Amniotic epithelial cell (primary cell): ENCODE data around the gene APOH.

Experiments used
- DNase-seq: peaks from one replicate; pipeline ENCODE4 v3.0.0-alpha.2; 2010; ENCODE audit warnings: low read depth

APOH gene

GRCh38 chr17:66235377-66235994 lies 6.3 kb upstream of the APOH start:
- DNase-seq, result no peak

DNA sequence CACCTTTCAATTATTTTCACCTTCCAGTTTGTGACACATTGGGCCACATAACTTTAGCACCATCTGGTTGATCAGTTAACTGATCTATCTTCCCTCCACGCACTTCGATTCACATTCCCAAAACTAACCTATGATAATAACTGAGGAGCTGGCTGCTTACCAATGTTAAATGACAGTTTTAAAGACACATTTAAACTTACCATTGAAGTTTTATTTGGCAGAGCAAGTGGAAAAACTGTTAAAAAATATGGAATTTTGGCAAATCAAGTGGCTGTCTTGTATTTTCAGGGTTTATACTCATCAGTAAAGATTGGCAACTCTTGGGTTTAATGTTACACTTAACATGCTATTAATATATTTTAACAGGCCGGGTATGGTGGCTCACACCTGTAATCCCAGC lies 5.4 kb upstream of the APOH start:
- no peak for DNase-seq

DNA sequence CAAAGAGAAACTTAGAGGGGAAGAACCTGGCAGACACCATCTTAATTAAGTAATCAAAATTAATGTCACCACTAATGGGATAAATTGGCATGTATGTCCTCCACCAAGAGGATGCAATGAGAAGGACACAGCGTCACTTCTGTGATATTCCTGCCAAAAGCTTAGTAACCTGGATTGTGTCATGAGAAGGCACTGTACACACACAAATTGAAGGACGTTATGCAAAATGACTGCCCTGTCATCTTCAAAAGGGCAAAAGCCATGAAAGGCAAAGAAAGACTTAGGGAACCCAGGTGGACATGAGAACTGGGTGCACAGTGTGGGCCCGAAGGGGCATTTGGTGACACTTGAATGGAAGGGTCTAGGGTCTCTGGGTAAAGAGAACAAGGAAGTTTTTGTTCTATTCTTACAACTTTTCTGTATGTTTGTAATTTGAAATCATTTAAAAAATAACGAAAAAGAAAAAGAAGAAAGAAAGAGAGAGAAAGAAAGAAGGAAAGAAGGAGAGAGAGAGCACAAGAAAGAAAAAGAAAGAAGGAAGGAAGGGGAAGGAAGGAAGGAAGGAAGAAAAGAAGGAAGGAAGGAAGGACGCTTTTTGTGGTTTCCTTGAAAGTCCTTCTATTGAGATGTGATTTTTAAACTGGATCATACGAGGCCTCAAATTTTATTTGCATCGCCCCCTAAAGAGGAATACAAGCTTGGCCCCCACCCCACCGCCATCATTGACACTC lies 4.0 kb upstream of the APOH start:
- no peak for DNase-seq

DNA sequence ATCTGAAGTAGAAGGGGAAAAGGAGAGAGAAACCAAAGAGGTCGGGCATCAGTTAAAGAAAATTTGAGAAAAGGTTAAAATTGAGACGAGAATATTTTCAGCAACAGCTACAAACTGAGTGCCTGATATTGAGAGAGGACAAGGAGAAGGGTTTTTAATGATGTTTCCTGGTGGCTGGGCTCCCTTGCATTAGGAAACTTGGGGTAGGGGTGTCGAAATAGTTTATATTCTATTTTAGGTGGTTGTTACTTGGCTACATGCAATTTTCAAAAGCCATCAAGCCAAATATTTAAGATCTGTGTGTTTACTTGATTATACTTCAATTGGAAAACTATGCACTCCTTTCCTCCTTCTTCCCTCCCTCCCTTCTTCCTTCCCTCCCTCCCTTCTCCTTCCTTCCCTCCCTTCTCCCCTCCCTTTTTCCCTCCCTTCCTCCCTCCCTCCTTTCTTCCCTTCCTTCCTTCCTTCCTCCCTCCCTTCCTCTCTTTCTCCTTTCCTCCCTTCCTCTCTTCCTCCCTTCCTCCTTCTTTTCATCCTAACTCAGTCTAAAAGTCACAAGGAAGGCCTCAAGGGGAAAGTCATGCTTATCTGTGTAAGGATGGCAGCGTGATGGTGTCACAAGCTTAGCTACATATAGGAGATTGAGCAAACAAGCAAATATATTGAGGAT lies 1.8 kb upstream of the APOH start:
- DNase-seq, result no peak

DNA sequence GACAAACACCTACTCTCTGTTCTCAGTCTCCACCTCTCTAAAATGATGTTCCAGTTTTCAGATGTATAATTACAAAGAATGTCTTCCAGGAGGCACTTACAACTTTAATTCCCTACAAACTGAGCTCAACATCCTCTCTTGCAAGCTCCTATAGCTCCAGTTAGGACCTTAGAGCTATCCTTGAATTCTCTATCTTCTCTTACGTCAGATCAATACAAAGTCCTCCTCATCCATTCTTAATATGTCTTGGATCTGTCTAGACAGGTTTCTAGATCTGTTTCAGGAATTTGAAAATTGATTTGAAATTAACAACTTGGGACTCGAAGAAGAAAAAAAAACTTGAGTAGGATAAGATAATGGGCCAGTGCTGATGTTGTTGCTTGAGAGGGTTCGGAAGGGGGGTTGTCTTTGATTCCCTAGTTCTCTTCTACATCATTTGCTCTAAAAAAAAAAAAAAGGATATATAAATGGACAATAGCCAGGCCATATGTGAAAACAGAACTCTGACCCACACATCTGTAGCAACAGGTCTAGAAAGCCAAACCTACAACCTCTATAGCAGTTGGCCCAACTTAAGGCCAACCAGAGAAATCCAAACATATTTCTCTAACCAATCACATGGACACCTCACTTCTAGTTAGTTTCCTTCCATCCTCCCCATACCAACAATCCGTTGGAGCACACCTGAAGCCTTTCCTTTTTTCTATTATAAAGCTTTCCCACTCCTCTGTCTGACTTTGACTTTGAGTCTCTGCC lies 746 bp upstream of the APOH start:
- no peak for DNase-seq

DNA sequence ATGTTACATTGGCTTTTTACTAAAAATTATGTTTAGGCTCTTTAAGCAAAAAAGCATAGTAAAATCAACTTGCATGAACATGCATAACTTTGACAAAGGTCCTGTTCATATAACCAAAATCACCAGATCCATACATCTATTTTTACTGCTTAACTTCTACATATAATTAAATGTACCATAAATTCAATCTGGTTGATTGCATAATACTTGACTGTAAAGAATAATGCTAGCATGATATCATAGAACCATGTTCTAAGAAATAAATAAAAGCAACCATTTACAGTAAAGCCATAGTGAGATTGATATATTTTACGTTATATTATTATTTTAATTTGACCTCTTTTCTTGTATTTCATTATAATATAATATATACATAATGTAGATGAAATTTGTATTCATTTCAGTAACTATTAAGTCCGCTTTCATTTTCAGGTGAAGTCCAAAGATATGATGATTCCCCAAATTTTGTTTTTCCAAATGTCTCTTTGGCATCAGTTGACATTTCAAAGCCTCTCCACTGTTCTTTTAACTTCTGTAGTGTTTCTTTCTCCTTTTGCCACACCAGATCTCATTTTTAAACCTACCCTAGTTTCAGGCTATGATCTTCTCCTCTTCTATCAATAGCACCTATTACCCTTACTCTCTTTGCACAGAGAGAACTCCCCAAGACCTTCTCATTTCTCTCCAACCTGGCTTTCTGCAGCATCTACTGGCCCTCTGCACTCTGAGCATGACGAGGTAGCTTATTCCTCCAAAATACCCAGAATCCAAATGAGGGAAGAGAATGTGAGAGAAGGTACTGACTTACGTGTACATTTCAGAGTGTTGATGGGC lies 1.8 kb downstream of the APOH start:
- DNase-seq, result no peak

GRCh38 chr17:66222798-66223350 lies 6.3 kb downstream of the APOH start:
- DNase-seq, result no peak

DNA sequence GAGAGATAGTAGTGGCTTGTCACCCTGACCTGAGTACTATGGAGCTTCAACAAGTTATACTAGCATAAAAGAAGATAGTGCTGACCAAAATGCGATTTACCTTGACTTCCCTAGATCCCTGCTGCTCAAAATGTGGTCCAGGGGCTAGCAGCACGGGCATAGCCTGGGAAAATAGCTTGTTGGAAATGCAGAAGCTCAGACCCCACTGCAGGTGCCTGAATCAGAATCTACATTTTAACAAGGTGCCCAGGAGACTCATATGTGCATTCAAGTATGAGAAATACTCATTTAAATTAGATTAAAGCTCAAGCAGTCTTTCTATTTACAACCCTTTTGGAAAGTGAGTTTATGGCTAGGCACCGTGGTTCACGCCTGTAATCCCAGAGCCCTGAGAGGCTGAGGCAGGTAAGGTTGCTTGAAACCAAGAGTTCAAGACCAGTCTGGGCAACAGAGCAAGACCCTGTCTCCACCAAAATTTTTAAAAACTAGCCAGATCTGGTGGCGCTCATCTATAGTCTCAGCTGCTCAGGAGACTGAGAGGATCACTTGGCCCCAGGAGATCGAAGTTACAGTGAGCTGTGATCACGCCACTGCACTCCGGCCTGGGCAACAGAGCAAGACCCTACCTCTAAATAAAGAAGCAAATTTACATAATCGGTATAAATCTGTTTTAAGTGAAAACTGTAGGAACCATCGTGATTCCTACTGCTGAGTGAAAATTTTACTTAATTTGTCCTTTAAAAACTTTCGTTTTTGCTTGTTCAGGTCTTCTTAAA lies 7.3 kb downstream of the APOH start:
- DNase-seq, result no peak

GRCh38 chr17:66221343-66221742 lies 7.9 kb downstream of the APOH start:
- DNase-seq, result no peak

DNA sequence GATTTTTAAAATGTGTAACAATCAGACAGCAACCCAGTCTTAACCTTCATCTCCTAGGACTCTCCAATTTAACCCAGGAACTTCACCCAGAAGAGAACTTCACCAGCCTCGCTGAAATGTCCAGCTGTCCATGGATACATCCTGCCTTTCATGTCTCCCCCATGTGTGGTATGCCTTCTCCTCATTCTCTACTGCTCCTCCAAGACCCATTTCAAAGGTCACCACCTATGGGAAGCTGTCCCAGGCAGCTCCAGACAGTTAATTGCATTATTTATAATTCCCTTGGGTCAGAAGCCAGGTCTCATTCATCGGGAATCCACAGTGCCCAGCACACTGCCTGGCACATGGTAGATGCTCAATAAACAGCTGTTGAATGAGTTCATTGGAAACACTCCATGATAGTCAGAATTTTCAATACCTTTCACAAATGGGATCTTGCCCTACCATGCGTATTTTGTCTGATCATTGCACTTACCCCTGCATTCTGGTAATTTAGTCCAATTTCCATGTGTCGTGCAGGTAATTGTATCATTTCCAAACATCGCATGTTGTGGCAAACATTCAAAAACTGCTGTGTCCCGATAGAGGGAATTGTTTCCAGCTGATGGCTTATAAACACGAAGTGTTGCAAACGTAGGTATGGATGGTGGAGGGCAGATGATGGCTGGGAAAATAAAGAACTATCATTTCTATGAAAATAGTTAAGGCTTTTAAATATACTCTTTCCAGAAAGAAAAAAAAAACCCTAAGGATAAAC lies 9.0 kb downstream of the APOH start:
- no peak for DNase-seq

- no peak for DNase-seq
Measured at GRCh38 chr17:66215529-66215911, 13.7 kb downstream of the APOH start.

DNA sequence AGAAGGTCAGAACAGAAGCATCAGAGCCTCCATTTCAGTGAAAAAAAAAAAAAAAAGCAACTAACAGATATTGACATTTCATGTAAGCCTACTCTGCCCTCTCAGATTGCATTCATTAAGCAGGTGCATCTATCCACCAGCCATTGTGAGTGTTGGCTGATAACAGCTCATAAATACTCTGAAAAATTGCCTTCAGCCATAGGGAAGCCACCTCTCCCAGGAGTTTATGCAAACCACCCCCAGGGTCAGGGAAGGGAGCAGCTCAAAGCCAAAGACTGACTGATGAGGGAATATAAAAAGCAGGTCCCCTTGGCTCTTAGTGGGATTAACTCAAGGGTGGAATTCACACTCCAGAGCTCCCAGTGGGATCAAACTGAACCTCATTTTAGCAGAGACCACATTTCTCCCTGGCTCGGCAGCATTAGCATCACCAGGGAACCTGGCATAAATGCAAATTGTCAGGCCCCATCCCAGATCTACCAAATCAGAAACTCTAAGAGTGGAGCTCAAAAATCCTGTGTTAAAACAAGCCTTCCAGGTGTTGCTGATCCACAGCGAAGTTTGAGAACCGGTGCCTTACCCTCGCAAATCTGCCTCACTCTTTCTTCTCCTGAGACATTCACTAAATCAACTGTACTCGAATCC lies 14.2 kb downstream of the APOH start:
- no peak for DNase-seq

- DNase-seq, result no peak
Measured at GRCh38 chr17:66211047-66211810, 18.0 kb downstream of the APOH start.

DNA sequence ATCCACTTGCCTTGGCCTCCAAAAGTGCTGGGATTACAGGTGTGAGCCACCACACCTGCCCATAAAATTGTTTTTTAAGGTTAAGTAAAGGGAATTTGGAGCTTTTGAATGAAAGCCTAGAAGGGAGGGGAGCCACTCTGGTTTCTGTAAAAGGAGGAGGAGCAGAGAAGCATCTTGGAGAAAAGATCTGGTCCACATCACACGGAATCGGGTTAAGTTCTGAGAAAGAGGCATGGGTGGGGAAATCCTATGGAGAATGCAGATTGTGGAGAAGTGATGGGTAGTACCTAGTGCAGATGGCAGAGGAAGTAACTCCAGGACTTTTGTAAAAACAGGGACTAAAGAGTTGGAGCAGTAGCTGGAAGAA lies 19.0 kb downstream of the APOH start:
- no peak for DNase-seq

DNA sequence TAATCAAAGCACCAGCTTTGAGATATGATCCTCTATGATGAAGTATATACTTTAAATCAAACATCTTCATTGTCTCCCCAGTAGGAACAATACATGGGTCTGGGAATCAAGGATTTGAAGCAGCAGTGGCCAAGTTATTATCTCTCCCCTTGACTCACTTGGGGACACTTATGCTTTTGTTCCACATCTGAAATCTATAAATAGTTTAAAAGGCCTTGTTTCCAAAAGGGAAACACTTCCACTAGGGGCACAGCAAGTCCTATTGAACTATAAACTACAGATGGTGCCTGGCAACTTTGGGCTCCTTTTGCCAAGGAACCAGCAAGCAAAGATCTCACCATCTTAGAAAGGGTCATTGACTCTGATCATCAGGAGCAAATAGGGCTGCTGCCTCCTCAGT lies 21.3 kb downstream of the APOH start:
- DNase-seq, result no peak

GRCh38 chr17:66203274-66204015 lies 25.8 kb downstream of the APOH start:
- no peak for DNase-seq

DNA sequence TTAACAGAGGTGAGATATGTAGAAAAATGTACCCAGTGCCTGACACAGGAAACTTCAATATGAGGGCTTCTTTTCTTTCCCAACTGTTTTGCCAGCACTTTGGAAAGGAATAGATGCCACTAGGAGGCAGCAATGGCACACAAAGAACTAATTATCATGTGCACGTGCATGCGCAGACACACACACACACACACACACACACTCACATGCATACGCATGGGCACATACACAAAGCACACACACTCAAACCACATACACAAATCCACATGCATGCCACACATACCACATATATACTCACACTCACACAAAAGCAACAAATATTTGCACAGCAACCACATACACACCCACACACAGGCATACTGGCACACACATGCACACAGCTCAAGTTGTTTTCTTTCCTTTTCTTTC lies 28.5 kb downstream of the APOH start:
- DNase-seq, result peak; percentile 86

GRCh38 chr17:66198242-66198641 lies 31.0 kb downstream of the APOH start:
- no peak for DNase-seq
